Lung (tissue), 12 donors: Measurements from ENCODE around the gene GSK3A. TPM values are rescaled to one million over a fixed set of nuclear protein-coding genes. Genes with fewer than 3 reads are reported as not detected.

Source experiments
- ATAC-seq: fragments of 200-7000 bp; cut with Tn5 transposase; one replicate; pipeline ENCODE4 v1.9.1; 2020; ENCODE audit warnings: moderate number of reproducible peaks; ENCODE audit not compliant: insufficient read depth, low FRiP score
- DNase-seq, 3 donors: peaks; one replicate each; pipeline ENCODE4 v3.0.0-alpha.2; 2013 to 2017
- H3K27ac ChIP-seq, 2 donors: one replicate each; pipeline ENCODE4 v1.5.1; 2013; ENCODE audit warnings: mild to moderate bottlenecking in 2 of 2, moderate library complexity in 2 of 2, control low read depth in 1 of 2, inconsistent platforms in 1 of 2, low read depth in 1 of 2, low read length in 1 of 2
- H3K27me3 ChIP-seq, 3 donors: one replicate each; pipeline ENCODE4 v1.5.1; 2013; ENCODE audit warnings: low read length in 2 of 3; ENCODE audit not compliant: control insufficient read depth in 3 of 3, insufficient read depth in 3 of 3
- H3K36me3 ChIP-seq, 4 donors: one replicate each; pipeline ENCODE4 v1.5.1; 2013; ENCODE audit warnings: low read length in 4 of 4, mild to moderate bottlenecking in 1 of 4, moderate library complexity in 1 of 4; ENCODE audit not compliant: control insufficient read depth in 4 of 4, insufficient read depth in 4 of 4
- H3K4me1 ChIP-seq, 5 donors: one replicate each; pipeline ENCODE4 v1.5.1; 2013; ENCODE audit warnings: low read length in 5 of 5, mild to moderate bottlenecking in 2 of 5, moderate library complexity in 1 of 5; ENCODE audit not compliant: control insufficient read depth in 5 of 5, insufficient read depth in 5 of 5
- H3K4me3 ChIP-seq: one replicate; pipeline ENCODE4 v1.5.1; 2013; ENCODE audit warnings: mild to moderate bottlenecking, control low read depth, moderate library complexity
- H3K9ac ChIP-seq, 2 donors: one replicate each; pipeline ENCODE4 v1.5.1; 2013; ENCODE audit warnings: low read length in 2 of 2, control low read depth in 1 of 2; ENCODE audit not compliant: insufficient read depth in 1 of 2
- H3K9me3 ChIP-seq, 4 donors: one replicate each; pipeline ENCODE4 v1.5.1; 2013; ENCODE audit warnings: low read length in 3 of 4, mild to moderate bottlenecking in 1 of 4, moderate library complexity in 1 of 4; ENCODE audit not compliant: control insufficient read depth in 4 of 4, insufficient read depth in 3 of 4
- CTCF ChIP-seq: IDR thresholded peaks from 2 replicates; pipeline ENCODE4 v1.5.1; 2012; ENCODE audit warnings: mild to moderate bottlenecking; ENCODE audit errors: control extremely low read depth, extremely low read depth
- WGBS, 2 donors: extraction: QIAGEN DNeasy Blood & Tissue Kit; methylation state at CpG; one replicate each; pipeline ENCODE4 v1.1.7; 2013; 5-methylcytosine and 5-hydroxymethylcytosine counted together
- polyA plus RNA-seq, 2 donors: library from polyadenylated mRNA; stranded (reverse); fragments of 200-250 nt; gene quantifications; one replicate each; pipeline ENCODE4 v1.2.1, GENCODE V29; 2013
- total RNA-seq, 2 donors: library from RNA; depleted of rRNA in 1 of 2; stranded (reverse); fragments of >200 nt in 1 of 2; gene quantifications; one replicate each; pipeline ENCODE4 v1.2.1, GENCODE V29; 2014 to 2021
- donor health status: control.
- donor health status: control.
- donor health status: Bipolar disorder and iron deficiency.
- donor health status: healthy.
- donor health status: DM: yes; HTN: yes; CAD: no.

Gene GSK3A
- total and polyA plus RNA-seq, 4 donors, result 23.7 to 54.2 (median 46.2) TPM

- WGBS, 2 donors, result 90 to 95% methylated on average over 33 to 41 of the region's 41 CpGs
- Histone ChIP-seq H3K9me3 (no peaks in the 10 kb centered on the region), H3K36me3 (peaks cover 7 to 19% (median 16%) of the 10 kb centered on the region in 4 donors), H3K27me3 (no peaks in the 10 kb centered on the region), H3K4me1 (peaks cover 12 to 50% (median 25%) of the 10 kb centered on the region in 5 donors), H3K27ac (no peak overlapping the region), H3K9ac (no peak overlapping the region), H3K4me3 (no peak overlapping the region)
- TF ChIP-seq CTCF, result no peak
- ATAC-seq (no peak), DNase-seq (no peak)
Observed at GRCh38 chr19:42248270-42249148, 6.1 kb upstream of the GSK3A start.

GRCh38 chr19:42247640-42248199 lies 5.3 kb upstream of the GSK3A start:
- DNase-seq, result no peak

GRCh38 chr19:42246922-42247639 lies 4.7 kb upstream of the GSK3A start:
- no peaks in the 10 kb centered on the region for H3K9me3 ChIP-seq
- ATAC-seq (no peak), DNase-seq (no peak)
- H3K27ac ChIP-seq, result peak overlapping the region; percentile 4 to 32
- 85 to 92% methylated on average over 7 of the region's 7 CpGs for WGBS, 2 donors
- H3K36me3 ChIP-seq, result peaks cover 7 to 19% (median 16%) of the 10 kb centered on the region in 4 donors
- H3K4me1 ChIP-seq, result peaks cover 11 to 43% (median 21%) of the 10 kb centered on the region in 5 donors
- no peak overlapping the region for H3K4me3 ChIP-seq
- no peak overlapping the region for H3K9ac ChIP-seq
- no peaks in the 10 kb centered on the region for H3K27me3 ChIP-seq
- TF ChIP-seq CTCF, result no peak

More at GRCh38 chr19:42247640-42248199, 5.3 kb upstream of the GSK3A start:
- H3K9ac ChIP-seq, result no peak overlapping the region
- peaks cover 7 to 19% (median 16%) of the 10 kb centered on the region in 4 donors for H3K36me3 ChIP-seq
- H3K4me3 ChIP-seq, result no peak overlapping the region
- H3K4me1 ChIP-seq, result peaks cover 12 to 49% (median 23%) of the 10 kb centered on the region in 5 donors
- WGBS, 2 donors, result 93% methylated on average over 6 of the region's 6 CpGs
- no peaks in the 10 kb centered on the region for H3K9me3 ChIP-seq
- no peak overlapping the region for H3K27ac ChIP-seq
- ATAC-seq, result no peak
- TF ChIP-seq CTCF, result no peak
- no peaks in the 10 kb centered on the region for H3K27me3 ChIP-seq
